ENCODE results near the gene POLR3A.

DNA sequence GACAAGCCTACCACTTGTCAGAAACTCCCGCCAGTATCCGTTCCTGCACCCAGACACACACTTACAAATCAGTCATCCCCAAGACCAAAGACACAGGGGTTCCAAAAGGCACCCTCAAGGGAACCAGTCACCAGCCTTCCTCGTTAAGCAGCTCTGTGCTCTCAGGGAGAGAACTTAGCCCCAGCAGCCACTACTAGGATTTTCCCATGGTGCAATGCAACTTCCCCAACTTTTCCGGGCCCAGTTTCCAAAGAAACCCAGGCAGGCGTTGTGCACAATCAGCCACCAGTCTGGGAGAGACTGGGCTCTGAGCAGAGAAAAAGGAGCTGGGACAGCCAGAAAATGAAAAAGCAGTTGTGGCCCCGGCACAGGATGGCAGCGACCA lies 103.9 kb downstream of the POLR3A start:
- TF ChIP-seq, protein P1, sequence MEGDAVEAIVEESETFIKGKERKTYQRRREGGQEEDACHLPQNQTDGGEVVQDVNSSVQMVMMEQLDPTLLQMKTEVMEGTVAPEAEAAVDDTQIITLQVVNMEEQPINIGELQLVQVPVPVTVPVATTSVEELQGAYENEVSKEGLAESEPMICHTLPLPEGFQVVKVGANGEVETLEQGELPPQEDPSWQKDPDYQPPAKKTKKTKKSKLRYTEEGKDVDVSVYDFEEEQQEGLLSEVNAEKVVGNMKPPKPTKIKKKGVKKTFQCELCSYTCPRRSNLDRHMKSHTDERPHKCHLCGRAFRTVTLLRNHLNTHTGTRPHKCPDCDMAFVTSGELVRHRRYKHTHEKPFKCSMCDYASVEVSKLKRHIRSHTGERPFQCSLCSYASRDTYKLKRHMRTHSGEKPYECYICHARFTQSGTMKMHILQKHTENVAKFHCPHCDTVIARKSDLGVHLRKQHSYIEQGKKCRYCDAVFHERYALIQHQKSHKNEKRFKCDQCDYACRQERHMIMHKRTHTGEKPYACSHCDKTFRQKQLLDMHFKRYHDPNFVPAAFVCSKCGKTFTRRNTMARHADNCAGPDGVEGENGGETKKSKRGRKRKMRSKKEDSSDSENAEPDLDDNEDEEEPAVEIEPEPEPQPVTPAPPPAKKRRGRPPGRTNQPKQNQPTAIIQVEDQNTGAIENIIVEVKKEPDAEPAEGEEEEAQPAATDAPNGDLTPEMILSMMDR (IDR thresholded peaks at IDR 0.05): no peak
- TF ChIP-seq POLR2AphosphoS5 (IDR thresholded peaks at IDR 0.05) (no peak), POLR2A (IDR thresholded peaks at IDR 0.05) (no peak)

Data from breast epithelium (tissue), 3 donors.